IMR-90 (cell line): ENCODE results near the gene FSTL5. TPM values are rescaled to one million over a fixed set of nuclear protein-coding genes. Genes with fewer than 3 reads are reported as not detected.

Experiments used
- ATAC-seq: fragments of 200-7000 bp; cut with Tn5 transposase; 2 replicates; pipeline ENCODE4 v1.9.1; 2020; ENCODE audit warnings: low read depth, mild to moderate bottlenecking, moderate library complexity
- BruUV-seq: library from RNA; stranded (reverse); fragments of 400-500 nt; replicated peaks from 2 replicates; lab custom pipeline; 2021; lab: Mats Ljungman, UMichigan
- CTCF ChIA-PET: fragments of 300-600 bp; formaldehyde crosslinking; extraction: SDS; loops from one replicate; lab custom pipeline; 2021; ENCODE audit warnings: antibody characterized with exemption; lab: Yijun Ruan, JAX
- POLR2A ChIA-PET: fragments of 300-600 bp; sonication (Branson Sonifier 250); formaldehyde crosslinking; loops from one replicate; lab custom pipeline; 2022; ENCODE audit warnings: antibody characterized with exemption; ENCODE audit not compliant: unreplicated experiment; lab: Charles Lee
- DNase-seq: peaks from one replicate; pipeline ENCODE4 v3.0.0; 2013
- H2AFZ ChIP-seq: replicated peaks from 2 replicates; pipeline ENCODE3; 2013; ENCODE audit warnings: low read length, mild to moderate bottlenecking; ENCODE audit not compliant: poor library complexity
- H2AK5ac ChIP-seq: 2 replicates; pipeline ENCODE4 v1.6.1; 2013; ENCODE audit warnings: low read depth, low read length, inconsistent platforms
- H2AK9ac ChIP-seq: replicated peaks from 2 replicates; pipeline ENCODE3; 2013; ENCODE audit warnings: mild to moderate bottlenecking, low read depth, low read length, moderate library complexity; ENCODE audit not compliant: poor library complexity
- H2BK120ac ChIP-seq: 2 replicates; pipeline ENCODE4 v1.6.1; 2013; ENCODE audit warnings: low read depth, low read length, inconsistent platforms
- H2BK15ac ChIP-seq: 3 replicates; pipeline ENCODE4 v1.6.1; 2013; ENCODE audit warnings: low read depth, low read length, inconsistent platforms
- H2BK20ac ChIP-seq: 2 replicates; pipeline ENCODE4 v1.6.1; 2013; ENCODE audit warnings: low read depth, mild to moderate bottlenecking, inconsistent platforms, low read length, moderate library complexity
- H2BK5ac ChIP-seq: 2 replicates; pipeline ENCODE4 v1.6.1; 2013; ENCODE audit warnings: mild to moderate bottlenecking, low read depth, low read length, inconsistent platforms; ENCODE audit not compliant: poor library complexity, severe bottlenecking
- H3K14ac ChIP-seq: replicated peaks from 2 replicates; pipeline ENCODE4 v1.6.1; 2013; ENCODE audit warnings: low read depth, low read length, inconsistent platforms
- H3K18ac ChIP-seq: 2 replicates; pipeline ENCODE4 v1.6.1; 2013; ENCODE audit warnings: low read depth, low read length, control low read depth
- H3K23ac ChIP-seq: 2 replicates; pipeline ENCODE4 v1.6.1; 2013; ENCODE audit warnings: low read depth, low read length, inconsistent platforms
- H3K27ac ChIP-seq: 2 replicates; pipeline ENCODE4 v1.5.1; 2013; ENCODE audit warnings: mild to moderate bottlenecking, control low read depth, low read length; ENCODE audit not compliant: insufficient read depth
- H3K27me3 ChIP-seq: 2 replicates; pipeline ENCODE4 v1.6.1; 2013; ENCODE audit warnings: low read length; ENCODE audit not compliant: control insufficient read depth, insufficient read depth
- H3K36me3 ChIP-seq: 2 replicates; pipeline ENCODE4 v1.6.1; 2013; ENCODE audit warnings: low read length, mixed read lengths; ENCODE audit not compliant: control insufficient read depth, insufficient read depth
- H3K4ac ChIP-seq: 2 replicates; pipeline ENCODE4 v1.6.1; 2013; ENCODE audit warnings: low read depth, low read length, inconsistent platforms
- H3K4me1 ChIP-seq: 2 replicates; pipeline ENCODE4 v1.6.1; 2013; ENCODE audit warnings: low read length, mixed read lengths; ENCODE audit not compliant: control insufficient read depth, insufficient read depth
- H3K4me2 ChIP-seq: 2 replicates; pipeline ENCODE4 v1.6.1; 2013; ENCODE audit warnings: low read depth, mild to moderate bottlenecking, control low read depth, low read length, moderate library complexity
- H3K4me3 ChIP-seq: 2 replicates; pipeline ENCODE4 v1.5.1; 2013; ENCODE audit warnings: low read depth, mild to moderate bottlenecking, control low read depth, low read length, moderate library complexity; ENCODE audit not compliant: insufficient read depth
- H3K56ac ChIP-seq: 2 replicates; pipeline ENCODE4 v1.6.1; 2013; ENCODE audit warnings: low read length, inconsistent platforms; ENCODE audit not compliant: insufficient read depth; ENCODE audit errors: extremely low read depth
- H3K79me1 ChIP-seq, 2 experiments: 2 replicates each; pipeline ENCODE4 v1.6.1; 2013; ENCODE audit warnings: low read length in 2 of 2, inconsistent platforms in 1 of 2, low read depth in 1 of 2
- H3K9ac ChIP-seq: 2 replicates; pipeline ENCODE4 v1.6.1; 2013; ENCODE audit warnings: low read depth, low read length, control low read depth
- H3K9me1 ChIP-seq: 2 replicates; pipeline ENCODE4 v1.6.1; 2013; ENCODE audit warnings: low read length, inconsistent platforms; ENCODE audit not compliant: insufficient read depth
- H3K9me3 ChIP-seq: 2 replicates; pipeline ENCODE4 v1.6.1; 2013; ENCODE audit warnings: low read length; ENCODE audit not compliant: control insufficient read depth, insufficient read depth
- H4K20me1 ChIP-seq: 2 replicates; pipeline ENCODE4 v1.6.1; 2013; ENCODE audit warnings: low read length, inconsistent platforms; ENCODE audit not compliant: insufficient read depth
- H4K5ac ChIP-seq: 2 replicates; pipeline ENCODE4 v1.6.1; 2013; ENCODE audit warnings: mild to moderate bottlenecking, low read depth, low read length, control low read depth
- H4K8ac ChIP-seq, 2 experiments: 2 replicates each; pipeline ENCODE4 v1.6.1; 2013; ENCODE audit warnings: low read depth in 2 of 2, low read length in 2 of 2, control low read depth in 1 of 2, inconsistent platforms in 1 of 2
- H4K91ac ChIP-seq: 2 replicates; pipeline ENCODE4 v1.6.1; 2013; ENCODE audit warnings: low read depth, low read length, inconsistent platforms; ENCODE audit not compliant: insufficient read depth
- CHD1 ChIP-seq: IDR thresholded peaks from 2 replicates; pipeline ENCODE4 v1.6.1; 2012; ENCODE audit warnings: low read depth, low read length, improper control_type of control experiment
- CTCF ChIP-seq: conservative IDR thresholded peaks from 2 replicates; pipeline ENCODE4 v1.5.1; 2012; ENCODE audit warnings: mild to moderate bottlenecking, low read depth, low read length, improper control_type of control experiment
- WGBS, 2 experiments: methylation state at CpG; one replicate each; pipeline versions ENCODE4 v1.1.5 to v1.1.7; 2013; ENCODE audit warnings: missing lambda C conversion rate in 2 of 2; ENCODE audit not compliant: insufficient read length in 1 of 2; ENCODE audit errors: extremely low coverage in 2 of 2; 5-methylcytosine and 5-hydroxymethylcytosine counted together
- dilution Hi-C: fragments of 300-500 bp; cut with HindIII; formaldehyde crosslinking; loops from one replicate; pipeline ENCODE4 v1.14.3; 2018; ENCODE audit warnings: low sequenced_read_pairs; ENCODE audit not compliant: unreplicated experiment
- in situ Hi-C: fragments of 300-500 bp; cut with MboI; formaldehyde crosslinking; loops from 3 replicates; pipeline ENCODE4 v1.14.3; 2019; ENCODE audit warnings: low sequenced_read_pairs, inconsistent platforms, mixed read lengths
- intact Hi-C: fragments of 100-400 bp; cut with micrococcal nuclease; formaldehyde crosslinking; loops from 2 replicates; pipeline ENCODE4 v1.10.0; 2022
- polyA plus RNA-seq, 3 experiments: library from polyadenylated mRNA; depleted of rRNA; stranded (reverse); fragments of >200 nt; gene quantifications; 2 replicates each; pipeline ENCODE4 v1.2.3, GENCODE V29; 2012; ENCODE audit warnings: low replicate concordance in 1 of 3
- total RNA-seq: library from RNA; depleted of rRNA; stranded (reverse); fragments of >200 nt; gene quantifications from 2 replicates; pipeline ENCODE4 v1.2.3, GENCODE V29; 2012

FSTL5 gene
- total and polyA plus RNA-seq, 2 of the 4 experiments (the other 2 are of a cell fraction): under 0.01 TPM; not detected in 1

DNA sequence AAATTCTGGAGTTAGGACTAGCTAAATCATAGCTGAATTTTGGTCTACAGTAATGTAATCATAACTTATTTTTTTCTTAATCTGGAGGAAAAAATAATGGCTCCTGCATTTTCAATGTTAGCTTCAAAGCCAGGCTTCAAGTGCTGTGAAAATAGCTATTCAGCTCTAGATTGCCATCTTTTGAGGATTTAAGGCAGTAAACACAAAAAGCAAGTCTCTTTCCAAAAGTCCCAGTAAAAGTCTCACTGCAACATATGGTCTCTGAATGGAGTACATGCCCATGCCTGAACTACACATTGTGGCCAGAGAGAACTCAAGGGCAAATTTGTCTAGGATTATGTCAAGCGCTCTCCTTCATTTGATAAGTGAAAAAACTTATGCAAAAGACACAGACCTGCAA lies 720.9 kb downstream of the FSTL5 start:
- Histone ChIP-seq H4K91ac (no peak overlapping the region), H3K23ac (no peak overlapping the region), H3K14ac (no peak overlapping the region), H2AFZ (no peak overlapping the region), H3K79me1 (no peaks in the 10 kb centered on the region), H3K4me1 (no peaks in the 10 kb centered on the region), H2AK5ac (no peak overlapping the region), H2BK20ac (no peak overlapping the region), H3K9ac (no peak overlapping the region), H3K9me1 (no peaks in the 10 kb centered on the region), H3K18ac (no peak overlapping the region), H3K4me3 (no peak overlapping the region), H2BK5ac (no peak overlapping the region), H4K8ac (no peak overlapping the region), H2BK120ac (no peak overlapping the region), H3K9me3 (no peaks in the 10 kb centered on the region), H4K20me1 (no peaks in the 10 kb centered on the region), H2BK15ac (no peak overlapping the region), H2AK9ac (no peak overlapping the region), H4K5ac (no peak overlapping the region), H3K27ac (no peak overlapping the region), H3K36me3 (no peaks in the 10 kb centered on the region), H3K27me3 (no peaks in the 10 kb centered on the region), H3K4me2 (no peak overlapping the region), H3K4ac (no peak overlapping the region), H3K56ac (no peak overlapping the region)
- TF ChIP-seq CHD1: no peak
- no peak for TF ChIP-seq CTCF
- no TSS peak for BruUV-seq
- DNase-seq: no peak
- no peak for ATAC-seq
- WGBS, 2 experiments: no CpG with 5 or more reads among the region's 1 CpG
- POLR2A ChIA-PET: no interaction called here
- in situ Hi-C loops (no loop called here), dilution Hi-C loops (no loop called here), intact Hi-C loops (no loop called here)
- CTCF ChIA-PET: no interaction called here
